Mesendoderm (in vitro differentiated cells): ENCODE data around the gene GLTP.

Experiments used
- DNase-seq: peaks from one replicate; pipeline ENCODE4 v3.0.0; 2013
- H2AK5ac ChIP-seq: 2 replicates; pipeline ENCODE4 v1.6.1; 2013; ENCODE audit warnings: low read length, inconsistent platforms
- H2BK120ac ChIP-seq: 2 replicates; pipeline ENCODE4 v1.6.1; 2013; ENCODE audit warnings: low read depth, mild to moderate bottlenecking, low read length, moderate library complexity, mixed read lengths
- H2BK15ac ChIP-seq: replicated peaks from 2 replicates; pipeline ENCODE4 v1.6.1; 2013; ENCODE audit warnings: low read depth, mild to moderate bottlenecking, moderate library complexity
- H2BK5ac ChIP-seq: 2 replicates; pipeline ENCODE4 v1.6.1; 2013; ENCODE audit warnings: low read length, inconsistent platforms
- H3K18ac ChIP-seq: 2 replicates; pipeline ENCODE4 v1.6.1; 2013; ENCODE audit warnings: mild to moderate bottlenecking, low read length, mixed read lengths
- H3K23ac ChIP-seq: one replicate; pipeline ENCODE4 v1.6.1; 2013; ENCODE audit warnings: low read length
- H3K27ac ChIP-seq: 2 replicates; pipeline ENCODE4 v1.5.1; 2013; ENCODE audit warnings: low read depth, mild to moderate bottlenecking, inconsistent platforms, low read length, moderate library complexity
- H3K27me3 ChIP-seq: 2 replicates; pipeline ENCODE4 v1.6.1; 2013; ENCODE audit warnings: low read length, control low read depth, mild to moderate bottlenecking, inconsistent platforms; ENCODE audit not compliant: insufficient read depth, poor library complexity
- H3K36me3 ChIP-seq: 2 replicates; pipeline ENCODE4 v1.6.1; 2013; ENCODE audit warnings: low read length, inconsistent platforms; ENCODE audit not compliant: control insufficient read depth, insufficient read depth
- H3K4ac ChIP-seq: one replicate; pipeline ENCODE4 v1.6.1; 2013; ENCODE audit warnings: low read depth, mild to moderate bottlenecking, low read length, moderate library complexity
- H3K4me1 ChIP-seq: 2 replicates; pipeline ENCODE4 v1.6.1; 2013; ENCODE audit warnings: low read depth, low read length, inconsistent platforms; ENCODE audit not compliant: control insufficient read depth
- H3K4me2 ChIP-seq: 2 replicates; pipeline ENCODE4 v1.6.1; 2013; ENCODE audit warnings: low read length
- H3K4me3 ChIP-seq: 2 replicates; pipeline ENCODE4 v1.5.1; 2013; ENCODE audit warnings: mild to moderate bottlenecking, low read length
- H3K56ac ChIP-seq: one replicate; pipeline ENCODE4 v1.6.1; 2013; ENCODE audit warnings: low read length
- H3K79me1 ChIP-seq: 2 replicates; pipeline ENCODE4 v1.6.1; 2013; ENCODE audit warnings: low read length, inconsistent platforms
- H3K79me2 ChIP-seq: 2 replicates; pipeline ENCODE4 v1.6.1; 2013; ENCODE audit warnings: mild to moderate bottlenecking, low read length; ENCODE audit not compliant: control insufficient read depth, insufficient read depth
- H3K9ac ChIP-seq: 2 replicates; pipeline ENCODE4 v1.6.1; 2013; ENCODE audit warnings: low read length, inconsistent platforms
- H4K5ac ChIP-seq: one replicate; pipeline ENCODE4 v1.6.1; 2013; ENCODE audit warnings: low read length
- H4K8ac ChIP-seq: one replicate; pipeline ENCODE4 v1.6.1; 2013; ENCODE audit warnings: low read depth, mild to moderate bottlenecking, control low read depth, low read length, moderate library complexity
- WGBS: extraction: QIAGEN DNeasy Blood & Tissue Kit; methylation state at CpG from one replicate; pipeline ENCODE4 v1.1.7; 2013; ENCODE audit warnings: low lambda C conversion rate, missing lambda C conversion rate; ENCODE audit not compliant: insufficient coverage; ENCODE audit errors: extremely low coverage; 5-methylcytosine and 5-hydroxymethylcytosine counted together

Gene GLTP

DNA sequence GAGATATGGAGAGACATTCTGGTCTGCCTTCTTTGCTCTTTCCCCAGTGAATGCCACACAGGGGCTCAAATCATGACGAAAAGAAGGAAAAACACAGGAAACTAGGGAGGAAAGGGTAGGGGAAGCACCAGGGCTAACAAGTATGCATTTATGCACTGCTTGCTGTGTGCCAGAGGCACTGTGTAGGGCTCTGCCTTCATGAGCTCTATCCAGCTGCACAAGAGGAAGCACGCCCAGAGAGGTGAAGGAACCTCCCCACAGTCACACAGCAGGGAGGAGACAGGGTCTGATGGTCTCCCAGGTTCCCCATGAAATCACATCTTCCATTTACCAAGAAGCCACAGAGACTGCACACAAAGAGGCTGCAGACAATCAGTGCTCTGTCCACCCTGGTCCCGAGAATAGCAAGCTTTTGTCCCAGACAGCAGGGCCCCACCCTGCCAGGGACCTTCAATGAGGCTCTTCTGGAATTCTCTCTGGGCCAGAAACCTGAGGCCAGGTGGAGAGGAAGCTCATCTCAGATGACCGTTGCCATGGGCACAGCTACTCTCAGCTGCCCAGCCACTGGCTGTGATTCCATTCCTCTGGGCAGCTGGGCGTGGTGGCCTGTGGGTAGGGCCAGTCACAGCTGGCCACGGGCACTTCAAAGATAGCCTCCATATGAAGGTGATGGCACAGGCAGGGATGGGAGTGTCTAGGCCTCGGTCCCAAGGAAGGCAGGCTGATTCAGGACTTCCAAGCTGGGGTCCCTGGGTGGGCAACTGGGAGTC, 39.9 kb downstream of the GLTP start:
- Histone ChIP-seq H3K79me1 (no peaks in the 10 kb centered on the region), H3K27ac (no peak overlapping the region), H3K4me1 (no peaks in the 10 kb centered on the region), H4K8ac (no peak overlapping the region), H3K4ac (no peak overlapping the region), H2AK5ac (no peak overlapping the region), H3K4me3 (no peak overlapping the region), H2BK15ac (no peak overlapping the region), H3K23ac (no peak overlapping the region), H3K36me3 (no peaks in the 10 kb centered on the region), H3K56ac (no peak overlapping the region), H3K79me2 (no peaks in the 10 kb centered on the region), H2BK5ac (no peak overlapping the region), H3K4me2 (no peak overlapping the region), H3K27me3 (no peaks in the 10 kb centered on the region), H3K18ac (no peak overlapping the region), H4K5ac (no peak overlapping the region), H2BK120ac (no peak overlapping the region), H3K9ac (no peak overlapping the region)
- DNase-seq, result no peak
- no CpG with 5 or more reads among the region's 7 CpGs for WGBS

DNA sequence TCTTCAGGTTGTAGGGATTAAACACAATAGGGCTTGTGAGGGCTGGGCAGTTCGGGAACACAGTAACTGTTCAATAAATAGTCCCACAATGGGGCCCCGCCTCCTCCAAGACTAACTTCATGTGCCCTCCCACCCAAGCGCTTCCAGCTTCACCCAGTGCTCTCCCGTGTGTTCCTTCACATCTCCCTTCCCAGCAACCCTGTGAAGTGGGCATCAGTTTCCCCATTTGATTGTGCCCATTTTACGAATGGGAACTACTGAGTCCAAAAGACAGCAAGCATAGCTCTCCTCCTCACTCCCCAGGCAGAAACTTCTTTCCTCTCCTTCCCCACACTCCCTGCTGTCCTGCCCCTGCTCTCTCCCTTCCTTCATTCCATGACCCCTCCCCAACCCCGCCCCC, 40.9 kb downstream of the GLTP start:
- H3K56ac ChIP-seq, result no peak overlapping the region
- no peak overlapping the region for H3K4me2 ChIP-seq
- no peak overlapping the region for H2BK15ac ChIP-seq
- H3K9ac ChIP-seq, result no peak overlapping the region
- H2AK5ac ChIP-seq, result no peak overlapping the region
- no CpG with 5 or more reads among the region's 6 CpGs for WGBS
- H3K27me3 ChIP-seq, result no peaks in the 10 kb centered on the region
- no peak overlapping the region for H4K5ac ChIP-seq
- H2BK120ac ChIP-seq, result no peak overlapping the region
- no peak overlapping the region for H2BK5ac ChIP-seq
- no peak overlapping the region for H3K23ac ChIP-seq
- H3K4me1 ChIP-seq, result no peaks in the 10 kb centered on the region
- H3K4me3 ChIP-seq, result no peak overlapping the region
- H3K27ac ChIP-seq, result no peak overlapping the region
- no peaks in the 10 kb centered on the region for H3K79me1 ChIP-seq
- no peak for DNase-seq
- no peaks in the 10 kb centered on the region for H3K36me3 ChIP-seq
- no peak overlapping the region for H4K8ac ChIP-seq
- H3K79me2 ChIP-seq, result no peaks in the 10 kb centered on the region
- H3K18ac ChIP-seq, result no peak overlapping the region
- no peak overlapping the region for H3K4ac ChIP-seq

DNA sequence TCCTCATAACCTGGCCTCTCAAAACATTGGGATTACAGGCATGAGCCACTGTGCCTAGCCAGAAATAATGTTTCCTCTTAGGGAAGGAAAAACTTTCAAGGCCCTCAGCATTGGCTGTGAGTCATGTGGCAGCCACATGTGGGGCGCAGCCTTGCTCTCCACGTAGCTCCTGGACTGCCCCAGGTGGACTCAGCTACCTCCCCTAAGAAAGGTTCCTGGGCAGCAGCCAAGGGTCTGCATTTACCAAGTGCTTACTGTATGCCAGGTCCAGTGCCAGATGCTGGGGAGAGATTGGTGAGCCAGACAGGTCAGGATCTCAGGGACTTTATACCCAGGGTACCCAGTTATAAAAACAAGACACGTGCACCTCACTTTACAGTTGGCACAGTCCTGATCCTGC, 43.4 kb downstream of the GLTP start:
- Histone ChIP-seq H3K36me3 (no peaks in the 10 kb centered on the region), H2AK5ac (no peak overlapping the region), H3K79me2 (no peaks in the 10 kb centered on the region), H3K56ac (no peak overlapping the region), H3K4me1 (no peaks in the 10 kb centered on the region), H3K27ac (no peak overlapping the region), H2BK120ac (no peak overlapping the region), H3K4me2 (no peak overlapping the region), H3K4ac (no peak overlapping the region), H4K5ac (no peak overlapping the region), H2BK5ac (no peak overlapping the region), H3K4me3 (no peak overlapping the region), H3K27me3 (no peaks in the 10 kb centered on the region), H2BK15ac (no peak overlapping the region), H3K79me1 (no peaks in the 10 kb centered on the region), H3K9ac (no peak overlapping the region), H3K23ac (no peak overlapping the region), H3K18ac (no peak overlapping the region), H4K8ac (no peak overlapping the region)
- WGBS, result no CpG with 5 or more reads among the region's 3 CpGs
- DNase-seq, result no peak

DNA sequence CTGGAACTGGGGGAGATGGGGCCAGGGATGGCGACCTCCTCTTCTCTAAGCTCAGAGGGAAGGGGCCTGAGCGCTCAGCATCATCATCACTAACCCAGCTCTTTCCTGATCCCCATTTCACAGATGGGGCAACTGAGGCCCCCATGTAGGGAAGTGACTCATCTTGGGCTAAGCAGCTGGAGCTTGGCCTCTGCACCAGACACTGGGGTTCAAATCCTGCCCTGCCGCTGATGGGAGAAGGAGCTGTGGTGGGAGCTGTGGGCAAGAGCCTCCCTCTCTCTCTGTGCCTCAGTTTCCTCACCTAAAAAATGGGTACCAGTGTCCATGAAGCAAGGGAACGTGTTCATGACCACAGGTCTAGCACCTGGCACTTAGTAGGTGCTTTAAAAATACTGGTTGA, 44.5 kb downstream of the GLTP start:
- no peak for DNase-seq
- Histone ChIP-seq H3K27ac (no peak overlapping the region), H3K4ac (no peak overlapping the region), H3K23ac (no peak overlapping the region), H3K18ac (no peak overlapping the region), H2BK120ac (no peak overlapping the region), H2BK15ac (no peak overlapping the region), H3K4me3 (no peak overlapping the region), H3K4me1 (no peaks in the 10 kb centered on the region), H3K9ac (no peak overlapping the region), H3K56ac (no peak overlapping the region), H3K4me2 (no peak overlapping the region), H4K8ac (no peak overlapping the region), H3K27me3 (no peaks in the 10 kb centered on the region), H4K5ac (no peak overlapping the region), H2BK5ac (no peak overlapping the region), H3K79me1 (no peaks in the 10 kb centered on the region), H3K36me3 (no peaks in the 10 kb centered on the region), H3K79me2 (no peaks in the 10 kb centered on the region), H2AK5ac (no peak overlapping the region)
- WGBS, result no CpG with 5 or more reads among the region's 4 CpGs

DNA sequence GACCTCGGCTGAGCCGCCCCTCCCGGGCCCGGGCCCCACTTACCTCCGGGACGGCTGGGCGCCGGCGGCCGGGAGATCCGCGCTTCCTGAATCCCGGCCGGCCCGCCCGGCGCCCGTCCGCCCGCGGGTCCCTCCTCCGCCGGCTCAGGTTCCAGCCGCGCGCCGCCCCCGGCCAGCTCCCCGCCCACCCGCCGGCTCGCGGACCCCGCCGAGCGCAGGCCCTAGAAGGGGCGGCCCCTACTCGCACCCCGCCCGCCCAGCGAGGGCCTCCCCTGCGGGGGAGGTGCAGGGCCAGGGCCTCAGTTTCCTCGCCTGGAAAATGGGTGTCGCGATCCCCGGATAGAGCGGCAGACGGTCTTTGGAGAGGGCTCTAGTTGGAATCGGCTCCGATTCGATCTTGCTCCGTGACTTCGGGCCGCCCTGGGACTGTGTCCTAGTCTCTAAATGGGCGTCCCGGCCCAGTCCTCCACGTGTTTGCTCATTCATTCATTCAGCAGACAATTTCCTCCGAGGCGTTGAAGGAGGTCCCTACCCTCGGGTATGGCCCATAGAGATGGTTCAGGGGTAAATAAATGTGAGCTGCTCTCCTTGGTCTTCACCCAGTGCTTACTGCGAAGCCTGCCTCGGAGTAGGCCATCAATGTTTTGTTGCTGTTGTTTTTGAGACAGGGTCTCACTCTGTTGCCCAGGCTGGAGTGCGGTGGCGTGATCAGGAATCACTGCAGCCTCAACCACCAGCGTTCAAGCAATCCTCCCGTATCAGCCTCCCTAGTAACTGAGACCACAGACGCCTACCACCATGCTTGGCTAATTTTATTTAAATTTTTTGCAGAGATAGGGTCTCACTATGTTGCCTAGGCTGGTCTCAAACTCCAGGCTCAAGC, 46.8 kb downstream of the GLTP start, which contains the start of gene TRPV4:
TRPV4 (minus strand) TSS at position 92 of the 883 bp plus-strand sequence. CDS start 18,602 bp downstream, outside the sequence.
- Histone ChIP-seq H3K23ac (no peak within 1 kb of the TSS), H3K4me3 (peak within 1 kb of the TSS; percentile 28), H3K9ac (peak within 1 kb of the TSS; percentile 65), H3K36me3 (no peaks in the 10 kb centered on the region), H4K5ac (no peak within 1 kb of the TSS), H3K27me3 (no peaks in the 10 kb centered on the region), H3K79me2 (no peaks in the 10 kb centered on the region), H3K4ac (peak within 1 kb of the TSS; percentile 22), H3K4me1 (no peaks in the 10 kb centered on the region), H3K27ac (no peak within 1 kb of the TSS), H2BK120ac (no peak within 1 kb of the TSS), H3K56ac (peak within 1 kb of the TSS; percentile 76), H2BK5ac (no peak within 1 kb of the TSS), H3K79me1 (no peaks in the 10 kb centered on the region), H4K8ac (no peak within 1 kb of the TSS), H2BK15ac (no peak within 1 kb of the TSS), H3K18ac (peak within 1 kb of the TSS; percentile 29), H3K4me2 (peak within 1 kb of the TSS; percentile 22), H2AK5ac (no peak within 1 kb of the TSS)
- DNase-seq, result peak; percentile 61
- no CpG with 5 or more reads among the region's 67 CpGs for WGBS
